GM10266 (cell line): ENCODE measurements around the gene BEX3.

Source experiments
- DNase-seq: peaks from one replicate; pipeline ENCODE4 v3.0.0; 2012; ENCODE audit errors: extremely low spot score
- TF ChIP-seq, protein P1 (sequence below): IDR thresholded peaks from 2 replicates; pipeline ENCODE4 v1.5.1; 2012; ENCODE audit warnings: mild to moderate bottlenecking, low read depth; ENCODE audit not compliant: control insufficient read depth, insufficient read depth; ENCODE audit errors: missing control alignments

BEX3 gene

DNA sequence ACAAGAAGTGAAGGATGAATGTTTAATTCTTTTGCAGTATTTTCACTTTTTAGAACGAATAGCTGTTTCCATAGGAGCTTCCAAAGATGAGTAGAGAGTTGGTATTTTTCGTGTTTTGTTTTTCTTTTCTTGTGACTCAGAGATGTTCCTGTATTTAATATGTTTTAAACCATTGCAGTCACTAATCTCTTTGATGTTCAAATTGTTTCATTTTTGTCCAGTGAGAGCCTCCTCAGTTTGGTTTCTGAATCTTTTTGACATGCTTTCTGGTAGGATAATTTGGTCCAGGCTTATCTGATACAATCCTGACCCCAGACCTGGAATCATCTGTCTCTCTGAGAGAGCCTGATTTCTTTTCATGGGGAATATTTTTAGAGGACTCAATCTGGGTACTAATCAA, 41.6 kb downstream of the BEX3 start:
- TF ChIP-seq, protein P1, sequence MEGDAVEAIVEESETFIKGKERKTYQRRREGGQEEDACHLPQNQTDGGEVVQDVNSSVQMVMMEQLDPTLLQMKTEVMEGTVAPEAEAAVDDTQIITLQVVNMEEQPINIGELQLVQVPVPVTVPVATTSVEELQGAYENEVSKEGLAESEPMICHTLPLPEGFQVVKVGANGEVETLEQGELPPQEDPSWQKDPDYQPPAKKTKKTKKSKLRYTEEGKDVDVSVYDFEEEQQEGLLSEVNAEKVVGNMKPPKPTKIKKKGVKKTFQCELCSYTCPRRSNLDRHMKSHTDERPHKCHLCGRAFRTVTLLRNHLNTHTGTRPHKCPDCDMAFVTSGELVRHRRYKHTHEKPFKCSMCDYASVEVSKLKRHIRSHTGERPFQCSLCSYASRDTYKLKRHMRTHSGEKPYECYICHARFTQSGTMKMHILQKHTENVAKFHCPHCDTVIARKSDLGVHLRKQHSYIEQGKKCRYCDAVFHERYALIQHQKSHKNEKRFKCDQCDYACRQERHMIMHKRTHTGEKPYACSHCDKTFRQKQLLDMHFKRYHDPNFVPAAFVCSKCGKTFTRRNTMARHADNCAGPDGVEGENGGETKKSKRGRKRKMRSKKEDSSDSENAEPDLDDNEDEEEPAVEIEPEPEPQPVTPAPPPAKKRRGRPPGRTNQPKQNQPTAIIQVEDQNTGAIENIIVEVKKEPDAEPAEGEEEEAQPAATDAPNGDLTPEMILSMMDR = no peak
- no peak for DNase-seq

DNA sequence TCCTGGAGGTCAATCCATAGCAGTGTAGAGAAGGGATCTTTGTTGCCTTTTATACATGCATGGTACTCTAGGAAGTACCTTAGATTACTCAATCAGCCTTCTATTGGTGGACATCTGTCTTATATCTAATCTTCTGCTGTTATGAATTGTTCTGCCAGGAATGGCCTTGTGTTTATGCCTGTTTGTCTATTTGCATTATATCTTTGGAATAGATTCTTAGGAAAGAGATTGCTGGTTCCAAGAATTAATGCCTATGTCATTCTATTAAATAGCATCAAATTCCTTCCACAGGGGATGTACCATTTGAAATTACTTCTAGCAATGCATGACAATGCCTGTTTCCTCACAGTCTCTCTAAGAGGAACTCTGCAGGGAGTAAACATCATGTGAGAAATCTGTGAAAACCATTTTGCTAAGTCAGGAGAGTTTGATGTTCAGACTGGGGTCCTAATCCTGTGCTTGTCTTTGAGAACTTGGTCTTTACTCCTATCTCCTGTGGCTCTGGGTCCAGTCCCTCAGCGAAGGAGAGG, 42.5 kb downstream of the BEX3 start:
- TF ChIP-seq, protein P1 = no peak
- no peak for DNase-seq

DNA sequence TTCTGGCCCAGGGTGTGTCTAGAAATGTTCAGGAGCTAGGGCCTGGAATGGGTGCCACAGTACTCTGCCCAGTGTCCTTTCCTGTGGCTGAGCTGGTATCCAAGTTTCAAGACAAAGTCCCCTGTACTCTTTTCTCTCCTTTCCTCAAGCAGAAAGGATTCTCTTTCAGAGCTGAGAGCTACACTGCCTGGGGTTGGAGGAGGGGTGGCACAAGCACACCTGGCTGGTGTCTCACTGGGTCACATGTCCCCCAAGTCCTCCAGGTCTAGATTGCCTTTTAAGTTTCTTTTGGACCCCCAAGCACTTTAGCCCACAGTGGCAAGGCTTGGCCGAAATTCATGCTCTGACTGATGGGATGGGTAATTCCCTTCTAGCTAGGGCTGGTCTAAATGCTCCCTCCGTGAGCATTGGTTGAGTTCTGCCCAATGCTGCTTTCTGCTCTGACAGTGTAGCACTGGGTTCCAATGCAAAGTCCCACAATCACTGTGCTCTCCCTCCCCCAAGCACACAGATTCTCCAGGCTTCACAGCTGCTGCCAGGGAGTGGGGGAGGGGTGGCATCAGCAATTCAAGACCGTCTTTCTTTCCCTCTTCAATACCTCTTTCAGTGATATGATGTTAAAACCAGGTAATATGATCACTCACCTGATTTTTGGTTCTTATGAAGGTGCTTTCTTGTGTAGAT, 47.8 kb downstream of the BEX3 start:
- TF ChIP-seq, protein P1 = no peak
- DNase-seq = no peak
